ENCODE results near the gene P2RY1. TPM values are rescaled to one million over a fixed set of nuclear protein-coding genes. Genes with fewer than 3 reads are reported as not detected.
"Not testable (repeated sequence)": the region's sequence is repeated elsewhere in the genome, so short reads cannot be mapped to it uniquely, and the experiment has no call there.

Gene P2RY1
- total RNA-seq, 2 donors from 2014 or later: 5.4 to 6.9 TPM

- intact Hi-C loops (cut with DNase I): no loop called here
- H3K9me3 ChIP-seq: peaks cover 0 to 22% (median 0%) of the 10 kb centered on the region in 3 donors
- no peak for DNase-seq
- no peak for ATAC-seq
- no peaks in the 10 kb centered on the region for H3K36me3 ChIP-seq (replicated peaks in 1 of 2; ENCODE audit: insufficient read depth in 1 of 2, low read depth in 2 of 2)
- no peak overlapping the region for H3K4me3 ChIP-seq
- no peaks in the 10 kb centered on the region for H3K4me1 ChIP-seq
- H3K27ac ChIP-seq: no peak overlapping the region
- TF ChIP-seq POLR2A (IDR thresholded peaks at IDR 0.05): no peak
- no peaks in the 10 kb centered on the region for H3K27me3 ChIP-seq
Observed at GRCh38 chr3:152843955-152844354, 9.0 kb downstream of the P2RY1 start.

GRCh38 chr3:152846572-152847202 lies 11.8 kb downstream of the P2RY1 start:
- 66 to 89% methylated on average over 3 of the region's 3 CpGs for WGBS, 2 donors
- H3K4me1 ChIP-seq; ATAC-seq; H3K4me3 ChIP-seq; DNase-seq; H3K27ac ChIP-seq; intact Hi-C loops (cut with DNase I); H3K36me3 ChIP-seq (replicated peaks in 1 of 2; ENCODE audit: insufficient read depth in 1 of 2, low read depth in 2 of 2); H3K27me3 ChIP-seq: not testable (repeated sequence)
- peaks cover 0 to 22% (median 0%) of the 10 kb centered on the region in 3 donors for H3K9me3 ChIP-seq

- H3K9me3 ChIP-seq: peaks cover 0 to 22% (median 0%) of the 10 kb centered on the region in 3 donors
- DNase-seq; H3K27ac ChIP-seq; ATAC-seq; H3K4me1 ChIP-seq; H3K27me3 ChIP-seq; H3K36me3 ChIP-seq (replicated peaks in 1 of 2; ENCODE audit: insufficient read depth in 1 of 2, low read depth in 2 of 2); H3K4me3 ChIP-seq; intact Hi-C loops (cut with DNase I): not testable (repeated sequence)
- WGBS, 2 donors: 62 to 68% methylated on average over 1 of the region's 1 CpG
Observed at GRCh38 chr3:152847599-152847998, 12.7 kb downstream of the P2RY1 start.

GRCh38 chr3:152849996-152850578 lies 15.2 kb downstream of the P2RY1 start:
- H3K9me3 ChIP-seq: peaks cover 0 to 22% (median 0%) of the 10 kb centered on the region in 3 donors
- no peaks in the 10 kb centered on the region for H3K27me3 ChIP-seq
- WGBS, 2 donors: 68 to 70% methylated on average over 2 of the region's 2 CpGs
- H3K36me3 ChIP-seq (replicated peaks in 1 of 2; ENCODE audit: insufficient read depth in 1 of 2, low read depth in 2 of 2): no peaks in the 10 kb centered on the region
- TF ChIP-seq CTCF (IDR thresholded peaks at IDR 0.05) (no peak), POLR2A (IDR thresholded peaks at IDR 0.05) (no peak)
- no peak overlapping the region for H3K4me3 ChIP-seq
- no peaks in the 10 kb centered on the region for H3K4me1 ChIP-seq
- H3K27ac ChIP-seq: no peak overlapping the region
- DNase-seq (no peak), ATAC-seq (no peak)
- intact Hi-C loops (cut with DNase I): no loop called here

GRCh38 chr3:152853196-152853595 lies 18.3 kb downstream of the P2RY1 start:
- TF ChIP-seq POLR2A (IDR thresholded peaks at IDR 0.05) (no peak), CTCF (IDR thresholded peaks at IDR 0.05) (no peak)
- WGBS, 2 donors: 50% methylated on average over 2 of the region's 2 CpGs
- Histone ChIP-seq H3K4me3 (no peak overlapping the region), H3K36me3 (replicated peaks in 1 of 2; ENCODE audit: insufficient read depth in 1 of 2, low read depth in 2 of 2) (no peaks in the 10 kb centered on the region), H3K9me3 (no peaks in the 10 kb centered on the region), H3K4me1 (no peaks in the 10 kb centered on the region), H3K27me3 (no peaks in the 10 kb centered on the region), H3K27ac (no peak overlapping the region)
- no peak for DNase-seq
- ATAC-seq: no peak
- intact Hi-C loops (cut with DNase I): no loop called here

- Histone ChIP-seq H3K4me3 (no peak overlapping the region), H3K36me3 (replicated peaks in 1 of 2; ENCODE audit: insufficient read depth in 1 of 2, low read depth in 2 of 2) (no peaks in the 10 kb centered on the region), H3K27me3 (no peaks in the 10 kb centered on the region), H3K9me3 (no peaks in the 10 kb centered on the region), H3K27ac (no peak overlapping the region), H3K4me1 (no peaks in the 10 kb centered on the region)
- intact Hi-C loops (cut with DNase I): no loop called here
- TF ChIP-seq CTCF (IDR thresholded peaks at IDR 0.05) (no peak), POLR2A (IDR thresholded peaks at IDR 0.05) (no peak)
- DNase-seq (peak in 1 of 4 donors; percentile 22), ATAC-seq (no peak)
- 65 to 95% methylated on average over 1 of the region's 1 CpG for WGBS, 2 donors
Observed at GRCh38 chr3:152857082-152857481, 22.2 kb downstream of the P2RY1 start.
